Stimulated activated memory B cell treated with anti-CD40 and anti-IgM and Interleukin-4, amounts not matched to agents 10 μg/mL and 1 μg/mL and 100 μg/mL, for 72 hours (primary cell): ENCODE data around the gene VPS35L.

ENCODE experiments used
- ATAC-seq: fragments of 150-1000 bp; cut with Tn5 transposase; 2 replicates; pipeline ENCODE4 v1.10.0; 2021
- H3K27ac Mint-ChIP-seq: one replicate; pipeline ENCODE4 v1.8.0; 2022; ENCODE audit warnings: mild to moderate bottlenecking, mixed read lengths
- H3K27me3 Mint-ChIP-seq: one replicate; pipeline ENCODE4 v1.8.0; 2022; ENCODE audit warnings: mixed read lengths
- H3K36me3 Mint-ChIP-seq: one replicate; pipeline ENCODE4 v1.8.0; 2022; ENCODE audit warnings: mixed read lengths
- H3K4me1 Mint-ChIP-seq: one replicate; pipeline ENCODE4 v1.8.0; 2022; ENCODE audit warnings: mixed read lengths
- H3K4me3 Mint-ChIP-seq: one replicate; pipeline ENCODE4 v1.8.0; 2022; ENCODE audit warnings: mild to moderate bottlenecking, moderate library complexity, mixed read lengths
- H3K9me3 Mint-ChIP-seq: one replicate; pipeline ENCODE4 v1.8.0; 2022; ENCODE audit warnings: mixed read lengths

Gene VPS35L

DNA sequence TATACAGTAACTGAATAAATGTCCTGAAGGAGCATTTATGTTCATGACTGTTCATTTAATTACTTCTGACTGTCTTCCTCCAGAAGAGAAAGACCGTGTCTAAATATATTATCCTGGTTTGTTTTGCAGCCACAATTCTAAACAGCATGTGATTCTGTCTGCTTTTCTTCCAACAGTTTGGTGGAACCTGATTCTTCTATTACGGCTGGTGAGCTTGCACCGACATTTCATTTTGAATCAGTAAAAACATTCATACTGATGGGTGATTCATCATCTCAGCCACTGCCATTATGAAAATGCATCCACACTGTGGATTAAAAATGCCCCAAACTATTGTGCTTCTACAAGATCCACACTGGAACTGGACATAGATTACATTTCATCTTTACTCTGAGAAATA is 145.6 kb downstream of the VPS35L start:
- ATAC-seq: no peak
- Mint-ChIP-seq H3K27me3 (no peaks in the 10 kb centered on the region), H3K9me3 (no peaks in the 10 kb centered on the region), H3K36me3 (peaks cover 79% of the 10 kb centered on the region), H3K27ac (no peak overlapping the region), H3K4me1 (peaks cover 9% of the 10 kb centered on the region), H3K4me3 (no peak overlapping the region)

DNA sequence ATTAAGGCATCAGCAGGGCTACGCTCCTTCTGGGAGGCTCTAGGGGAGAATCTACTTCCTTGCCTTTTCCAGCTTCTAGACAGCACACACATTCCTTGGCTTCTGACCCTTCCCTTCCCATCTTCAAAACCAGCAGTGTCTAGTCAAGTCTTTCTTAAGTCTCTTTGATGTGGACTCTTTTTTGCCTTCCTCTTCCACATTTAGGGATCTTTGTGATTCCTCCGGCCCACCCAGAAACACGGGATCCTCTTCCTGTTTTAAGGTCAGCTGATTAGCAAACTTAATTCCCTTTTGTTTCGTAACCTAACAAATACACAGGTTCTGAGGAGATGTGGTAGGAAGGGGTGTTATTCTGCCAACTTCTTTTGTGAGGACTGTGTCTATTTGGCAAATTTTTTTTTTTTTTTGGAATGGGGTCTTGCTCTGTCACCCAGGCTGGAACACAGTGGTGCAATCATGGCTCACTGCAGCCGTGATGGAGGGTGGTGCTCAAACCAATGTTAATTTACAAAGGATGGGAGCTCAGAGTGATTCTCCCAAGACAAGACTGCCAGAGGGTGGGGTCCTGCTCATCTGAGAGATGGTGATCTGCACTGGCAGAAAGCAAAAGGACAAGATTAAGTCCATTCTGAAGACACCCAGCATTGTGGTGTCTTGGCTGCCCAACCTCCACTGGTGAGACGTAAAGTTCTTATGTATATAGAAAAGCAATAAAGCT is 147.8 kb downstream of the VPS35L start:
- no peak for ATAC-seq
- Mint-ChIP-seq H3K27me3 (no peaks in the 10 kb centered on the region), H3K4me3 (no peak overlapping the region), H3K27ac (no peak overlapping the region), H3K4me1 (peaks cover 5% of the 10 kb centered on the region), H3K9me3 (no peaks in the 10 kb centered on the region), H3K36me3 (peaks cover 77% of the 10 kb centered on the region)

DNA sequence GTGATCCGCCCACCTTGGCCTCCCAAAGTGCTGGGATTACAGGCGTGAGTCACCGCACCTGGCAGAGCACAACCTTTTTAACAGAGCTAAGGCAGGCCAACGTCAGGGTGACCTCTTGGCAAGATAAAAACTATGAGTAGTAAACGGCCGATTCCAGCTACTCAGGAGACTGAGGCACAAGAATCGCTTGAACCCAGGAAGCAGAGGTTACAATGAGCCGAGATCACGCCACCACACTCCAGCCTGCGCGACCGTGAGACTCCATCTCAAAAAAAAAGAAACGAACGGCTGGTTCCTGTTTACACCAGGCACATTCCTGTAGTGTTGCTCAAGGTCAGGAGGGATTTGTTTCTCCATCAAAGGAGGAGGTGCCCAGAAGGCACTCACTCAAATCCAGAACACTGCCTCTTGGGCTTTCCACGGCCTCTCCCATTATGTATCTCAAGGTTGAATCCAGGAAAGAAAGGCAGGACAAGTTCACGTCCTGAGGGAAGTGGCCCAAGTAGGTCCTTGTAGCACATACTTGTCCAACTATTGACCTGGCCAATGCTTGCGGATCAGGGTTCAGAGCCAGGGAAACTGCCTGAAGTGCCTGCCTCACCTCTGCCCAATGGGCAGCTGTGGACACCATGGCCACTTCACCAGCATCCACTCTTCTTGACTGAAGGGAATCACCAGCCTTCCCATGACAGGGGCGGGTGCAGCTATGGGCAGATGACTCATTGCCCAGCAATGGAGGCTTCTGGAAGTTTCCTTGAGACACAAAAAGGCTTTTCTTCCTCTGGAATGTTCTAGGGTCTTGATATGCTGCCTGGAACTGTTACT is 149.0 kb downstream of the VPS35L start:
- no peaks in the 10 kb centered on the region for H3K27me3 Mint-ChIP-seq
- no peaks in the 10 kb centered on the region for H3K9me3 Mint-ChIP-seq
- H3K36me3 Mint-ChIP-seq: peaks cover 71% of the 10 kb centered on the region
- no peak for ATAC-seq
- H3K4me3 Mint-ChIP-seq: no peak overlapping the region
- no peak overlapping the region for H3K27ac Mint-ChIP-seq
- no peaks in the 10 kb centered on the region for H3K4me1 Mint-ChIP-seq

DNA sequence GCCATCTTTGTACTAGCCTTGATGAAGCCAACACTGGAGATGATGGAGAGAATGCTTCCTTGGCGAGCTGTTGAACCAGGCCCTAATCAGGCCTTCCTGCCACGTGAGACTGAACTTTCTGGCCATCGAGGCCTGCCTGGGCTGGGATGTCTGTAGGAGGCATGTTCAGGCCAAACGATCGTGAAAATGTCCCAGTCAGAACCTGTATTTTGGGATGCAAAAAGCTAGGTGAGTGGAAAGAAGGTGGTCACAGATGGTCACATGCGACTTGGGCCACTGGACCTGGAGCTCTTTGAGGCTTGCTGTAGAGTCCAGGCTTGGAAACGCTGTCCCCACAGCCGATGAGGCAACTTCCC is 149.6 kb downstream of the VPS35L start:
- H3K4me1 Mint-ChIP-seq: no peaks in the 10 kb centered on the region
- no peak for ATAC-seq
- H3K36me3 Mint-ChIP-seq: peaks cover 71% of the 10 kb centered on the region
- no peak overlapping the region for H3K4me3 Mint-ChIP-seq
- H3K9me3 Mint-ChIP-seq: no peaks in the 10 kb centered on the region
- no peaks in the 10 kb centered on the region for H3K27me3 Mint-ChIP-seq
- H3K27ac Mint-ChIP-seq: no peak overlapping the region

DNA sequence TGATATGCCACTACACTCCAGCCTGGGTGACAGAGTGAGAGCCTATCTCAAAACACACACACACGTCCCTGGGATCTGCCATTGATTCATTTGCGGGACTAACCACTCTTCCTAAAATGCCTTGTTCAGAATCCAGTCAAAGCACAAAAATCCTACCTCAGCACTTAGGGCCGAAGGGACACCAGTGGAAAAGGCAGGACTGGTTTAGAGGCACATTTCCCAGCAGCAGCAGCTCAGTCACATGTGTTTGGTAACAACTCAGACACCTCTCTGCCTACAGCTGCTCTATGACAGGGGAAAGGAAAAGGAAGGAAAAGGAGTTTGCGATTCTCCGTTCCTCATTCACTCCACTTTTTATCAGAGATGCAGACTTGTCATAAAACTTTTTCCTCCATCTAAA is 150.3 kb downstream of the VPS35L start:
- no peaks in the 10 kb centered on the region for H3K4me1 Mint-ChIP-seq
- H3K27me3 Mint-ChIP-seq: no peaks in the 10 kb centered on the region
- H3K36me3 Mint-ChIP-seq: peaks cover 64% of the 10 kb centered on the region
- ATAC-seq: no peak
- H3K27ac Mint-ChIP-seq: no peak overlapping the region
- no peaks in the 10 kb centered on the region for H3K9me3 Mint-ChIP-seq
- no peak overlapping the region for H3K4me3 Mint-ChIP-seq

DNA sequence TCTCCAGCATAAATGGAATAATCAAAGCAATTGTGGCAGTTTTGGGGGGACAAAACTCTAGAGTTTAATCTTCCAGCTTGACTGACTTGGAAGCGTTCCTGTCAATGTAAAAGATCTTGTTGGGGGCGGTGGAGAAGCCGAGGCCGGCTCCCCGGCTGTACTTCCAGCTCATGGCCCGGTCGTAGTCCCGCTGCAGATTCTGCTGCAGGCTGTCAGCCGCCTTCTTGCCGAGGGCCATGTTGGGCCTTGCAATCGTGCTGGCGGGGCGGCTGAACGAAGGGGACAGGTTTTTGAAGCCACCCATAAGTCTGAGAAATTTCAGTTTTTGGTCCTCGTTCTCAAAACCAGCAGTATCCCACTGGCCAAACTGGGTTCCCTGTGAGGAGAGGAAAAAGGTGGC is 151.3 kb downstream of the VPS35L start:
- no peak for ATAC-seq
- H3K9me3 Mint-ChIP-seq: no peaks in the 10 kb centered on the region
- H3K36me3 Mint-ChIP-seq: peaks cover 69% of the 10 kb centered on the region
- no peak overlapping the region for H3K4me3 Mint-ChIP-seq
- H3K27ac Mint-ChIP-seq: no peak overlapping the region
- H3K27me3 Mint-ChIP-seq: no peaks in the 10 kb centered on the region
- H3K4me1 Mint-ChIP-seq: peaks cover 5% of the 10 kb centered on the region

DNA sequence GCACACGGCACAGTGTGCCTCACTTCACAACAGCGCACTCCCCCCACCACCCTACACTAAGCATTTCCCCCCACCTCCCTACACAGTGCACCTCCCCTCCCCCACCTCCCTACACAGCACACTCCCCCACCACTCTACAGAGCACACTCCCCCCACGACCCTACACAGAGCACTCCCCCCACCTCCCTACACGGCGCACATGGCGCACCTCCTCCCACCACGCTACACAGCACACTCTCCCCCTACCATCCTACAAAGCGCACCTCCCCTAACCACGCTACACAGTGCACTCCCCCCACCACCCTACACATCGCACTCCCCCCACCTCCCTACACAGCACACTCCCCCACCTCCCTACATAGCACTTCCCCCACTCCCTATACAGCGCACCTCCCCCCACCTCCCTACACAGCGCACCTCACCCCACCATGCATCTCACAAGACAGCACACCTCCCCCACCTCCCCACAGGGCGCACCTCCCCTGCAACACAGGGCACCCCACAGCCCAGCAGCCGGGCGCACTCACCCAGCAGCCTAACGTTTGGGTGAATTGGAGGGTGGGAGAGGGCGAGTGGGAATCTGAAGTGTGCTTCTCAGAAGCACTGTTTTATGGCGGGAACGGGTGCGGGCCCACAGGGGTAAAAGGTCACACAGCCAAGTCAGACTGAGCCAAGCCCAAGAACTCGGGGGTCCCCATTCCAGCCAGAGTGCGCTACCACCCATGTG is 152.2 kb downstream of the VPS35L start:
- no peak overlapping the region for H3K27ac Mint-ChIP-seq
- peaks cover 66% of the 10 kb centered on the region for H3K36me3 Mint-ChIP-seq
- H3K9me3 Mint-ChIP-seq: no peaks in the 10 kb centered on the region
- no peak overlapping the region for H3K4me3 Mint-ChIP-seq
- H3K4me1 Mint-ChIP-seq: peaks cover 7% of the 10 kb centered on the region
- H3K27me3 Mint-ChIP-seq: no peaks in the 10 kb centered on the region
- ATAC-seq: peak; percentile 60

DNA sequence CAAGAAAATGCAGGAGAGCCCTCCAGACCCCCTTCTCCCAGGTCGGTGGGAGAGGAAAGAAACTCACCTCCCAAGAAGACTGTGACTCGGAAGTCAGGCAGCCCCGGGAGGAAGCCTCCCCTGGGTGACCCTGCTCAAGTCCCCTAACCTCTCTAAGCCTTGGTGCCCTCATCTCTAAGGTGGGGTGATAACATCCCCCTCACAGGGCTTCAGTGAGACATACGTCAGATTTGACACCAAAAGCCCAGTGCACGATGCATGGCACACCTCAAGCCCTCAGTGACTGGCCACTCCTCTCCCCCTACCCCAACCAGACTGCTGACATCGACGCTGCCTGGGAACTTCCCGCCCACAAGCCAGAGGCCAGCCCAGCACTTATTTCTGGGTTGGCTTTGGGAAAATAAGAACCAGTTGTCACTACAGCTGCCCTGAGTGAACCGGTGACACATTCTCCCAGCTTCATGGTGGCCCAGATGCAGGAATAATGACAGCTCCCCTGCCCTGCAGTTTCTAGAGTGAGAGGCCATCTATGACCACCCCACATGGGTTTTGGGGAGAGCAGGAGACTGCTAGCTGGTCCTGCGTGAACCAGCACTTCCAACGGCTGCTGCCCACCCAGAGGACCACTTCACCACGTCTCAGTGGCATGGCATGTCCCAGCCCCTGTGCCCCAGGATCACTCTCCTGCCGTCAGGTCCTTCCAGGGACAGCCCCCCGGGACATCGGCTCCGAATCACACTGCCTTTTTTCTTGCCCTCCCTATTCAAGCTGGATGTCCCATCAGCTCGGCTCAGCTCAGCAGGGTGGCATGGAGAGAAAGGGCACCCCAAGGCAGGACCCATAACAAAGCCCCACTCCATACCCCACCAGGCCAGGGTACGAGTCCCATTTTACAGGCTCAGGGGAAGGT is 153.0 kb downstream of the VPS35L start:
- no peak for ATAC-seq
- Mint-ChIP-seq H3K36me3 (peaks cover 58% of the 10 kb centered on the region), H3K27ac (no peak overlapping the region), H3K4me1 (peaks cover 7% of the 10 kb centered on the region), H3K4me3 (no peak overlapping the region), H3K9me3 (no peaks in the 10 kb centered on the region), H3K27me3 (no peaks in the 10 kb centered on the region)

DNA sequence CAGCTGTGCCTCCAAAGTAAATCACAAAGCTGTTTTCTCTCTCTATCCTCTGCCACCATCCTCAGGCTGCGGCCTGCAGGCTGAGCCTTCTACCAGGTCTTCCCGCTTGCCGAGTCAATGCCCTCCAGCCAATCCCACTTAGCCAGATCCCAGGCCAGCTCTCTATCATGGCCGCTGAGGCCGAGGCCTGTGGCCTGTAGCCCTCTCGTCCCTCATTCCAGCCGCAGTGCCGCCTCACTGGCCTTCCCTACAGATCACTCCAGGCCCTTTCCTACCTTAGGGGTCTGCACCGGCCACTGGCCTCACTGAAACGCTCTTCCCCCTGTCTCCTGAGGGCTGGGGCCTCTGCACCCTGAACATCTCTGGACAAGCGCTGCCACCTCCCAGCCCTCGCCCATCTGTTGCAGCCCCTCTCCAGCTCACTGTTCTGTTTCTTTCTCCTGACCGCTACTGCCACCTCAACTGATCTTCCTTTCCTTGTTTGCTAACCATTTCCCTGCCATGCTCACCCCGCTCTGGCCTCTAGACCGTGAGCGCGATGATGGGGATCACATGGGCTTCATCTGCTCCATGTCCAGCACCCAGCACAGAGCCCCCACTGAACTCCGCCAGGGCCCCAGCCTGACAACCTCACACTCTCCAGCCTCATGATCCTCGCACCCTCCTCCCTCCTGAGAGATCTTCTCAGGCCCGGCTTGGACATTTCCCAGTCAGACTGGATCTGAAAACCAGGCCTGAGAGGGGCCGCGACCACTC is 154.1 kb downstream of the VPS35L start:
- Mint-ChIP-seq H3K4me1 (peaks cover 15% of the 10 kb centered on the region), H3K9me3 (no peaks in the 10 kb centered on the region), H3K4me3 (no peak overlapping the region), H3K36me3 (peaks cover 57% of the 10 kb centered on the region), H3K27me3 (no peaks in the 10 kb centered on the region), H3K27ac (no peak overlapping the region)
- ATAC-seq: no peak

DNA sequence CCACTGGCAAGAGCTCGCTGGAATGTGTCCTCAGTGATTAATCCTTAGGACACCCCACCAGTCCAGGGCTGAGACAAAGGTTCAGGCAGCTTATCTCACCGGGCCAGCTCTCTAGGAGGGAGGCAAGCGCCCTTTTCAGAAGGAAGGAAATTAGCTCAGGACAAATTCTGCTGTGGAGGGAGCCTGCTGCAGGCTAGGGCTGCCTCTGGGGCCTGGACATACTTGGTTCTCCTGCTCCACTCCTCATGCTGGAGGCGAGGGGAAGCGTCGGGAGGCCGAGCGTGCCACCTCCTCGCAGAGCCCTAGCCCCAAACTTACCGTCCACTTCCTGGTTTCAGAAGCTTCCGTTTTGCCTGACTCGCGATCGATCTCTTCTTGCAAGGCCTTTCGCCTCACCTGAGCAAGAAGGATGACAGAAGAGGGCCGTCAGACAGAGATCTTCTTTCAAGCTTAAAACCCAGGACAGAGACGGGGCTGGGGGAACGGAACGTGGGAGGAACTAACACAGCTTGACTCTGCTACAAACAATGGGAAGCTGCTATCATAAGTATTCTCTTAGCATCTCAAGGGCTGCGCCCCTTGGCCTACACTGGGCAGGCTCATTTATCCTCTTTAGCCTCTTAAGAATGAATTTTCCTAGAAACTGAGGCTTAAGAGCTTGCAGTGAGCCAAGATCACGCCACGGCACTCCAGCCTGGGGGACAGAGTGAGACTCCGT is 154.8 kb downstream of the VPS35L start:
- Mint-ChIP-seq H3K36me3 (peaks cover 53% of the 10 kb centered on the region), H3K9me3 (no peaks in the 10 kb centered on the region), H3K4me3 (no peak overlapping the region), H3K4me1 (peaks cover 20% of the 10 kb centered on the region), H3K27ac (no peak overlapping the region), H3K27me3 (no peaks in the 10 kb centered on the region)
- ATAC-seq: no peak

DNA sequence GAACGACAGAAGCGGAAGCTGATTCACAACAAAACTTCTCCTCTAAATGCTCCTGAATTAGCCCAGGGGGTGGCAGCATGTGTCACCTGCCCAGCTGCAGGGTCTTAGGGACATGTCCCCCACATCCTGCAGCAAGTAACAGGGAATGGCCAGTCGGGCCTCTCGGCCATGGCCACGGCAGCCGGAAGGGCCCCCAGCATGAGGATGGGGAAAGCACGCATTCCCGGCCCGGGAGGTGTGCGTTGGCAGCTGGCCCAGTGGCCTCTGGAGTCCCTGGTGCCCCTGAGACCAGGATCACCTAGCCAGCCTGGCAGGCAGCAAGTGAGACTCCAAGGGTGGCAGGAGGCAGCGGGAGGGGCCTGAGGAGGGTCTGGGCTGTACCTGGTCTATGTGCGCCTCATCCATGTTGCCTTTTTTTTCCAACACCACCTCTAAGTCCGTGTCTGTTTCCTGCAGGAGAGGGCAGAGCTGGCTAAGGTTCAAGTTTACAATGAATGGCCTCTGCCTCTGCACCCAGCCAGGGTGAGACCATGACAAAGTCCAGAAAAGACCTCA is 155.6 kb downstream of the VPS35L start:
- Mint-ChIP-seq H3K27ac (no peak overlapping the region), H3K36me3 (peaks cover 50% of the 10 kb centered on the region), H3K27me3 (no peaks in the 10 kb centered on the region), H3K4me3 (no peak overlapping the region), H3K9me3 (no peaks in the 10 kb centered on the region), H3K4me1 (peaks cover 27% of the 10 kb centered on the region)
- no peak for ATAC-seq

DNA sequence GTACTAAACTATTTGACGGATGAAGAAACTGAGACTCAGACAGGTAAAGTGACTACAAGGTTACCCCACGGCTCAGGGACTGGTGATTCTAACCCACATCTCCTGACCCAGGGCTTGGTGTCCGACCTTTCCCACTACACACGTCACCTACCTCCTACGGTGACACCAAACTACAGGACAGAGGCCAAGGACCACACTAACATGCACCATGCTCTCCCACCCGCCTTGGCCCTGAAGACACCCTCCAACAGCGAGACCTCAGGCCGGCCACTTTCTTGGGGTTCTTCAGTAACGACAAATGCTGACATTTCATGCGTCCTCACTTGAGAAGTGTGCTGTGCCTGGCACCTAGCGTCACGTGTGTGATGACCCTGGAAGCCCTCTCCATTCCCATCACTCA is 156.1 kb downstream of the VPS35L start:
- Mint-ChIP-seq H3K4me1 (peaks cover 32% of the 10 kb centered on the region), H3K27ac (no peak overlapping the region), H3K4me3 (no peak overlapping the region), H3K36me3 (peaks cover 49% of the 10 kb centered on the region), H3K9me3 (no peaks in the 10 kb centered on the region), H3K27me3 (no peaks in the 10 kb centered on the region)
- ATAC-seq: no peak

DNA sequence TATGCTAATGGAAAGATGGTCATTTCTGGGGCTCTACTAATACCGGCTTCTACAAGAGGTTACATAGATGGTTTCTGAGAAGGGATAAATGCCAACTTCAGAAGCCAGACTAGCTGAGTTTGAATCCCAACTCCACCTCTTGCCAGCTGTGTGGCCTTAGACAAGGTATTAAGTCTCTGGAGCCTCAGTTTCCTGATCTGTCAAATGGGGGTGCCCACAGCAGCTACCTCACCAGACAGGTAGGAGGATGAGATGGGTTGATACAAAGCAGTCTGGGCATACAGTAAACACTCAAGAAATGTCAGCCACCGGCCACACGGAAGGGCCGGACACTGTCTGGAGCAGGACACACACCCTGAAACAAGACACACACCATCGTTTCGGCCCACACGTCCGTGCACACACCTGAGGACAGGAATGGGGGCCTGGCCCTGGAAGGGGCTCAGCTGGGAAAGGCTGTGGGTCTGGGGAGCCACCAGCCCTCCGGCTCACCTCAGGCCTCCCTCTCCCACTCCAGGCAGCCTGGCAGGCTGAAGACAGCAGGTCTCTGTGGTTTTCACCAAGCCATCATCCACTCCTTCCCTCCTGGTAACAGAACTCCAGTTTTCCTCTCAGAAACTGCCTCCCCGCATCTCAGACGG is 157.0 kb downstream of the VPS35L start:
- no peak for ATAC-seq
- Mint-ChIP-seq H3K4me1 (peaks cover 41% of the 10 kb centered on the region), H3K27ac (no peak overlapping the region), H3K36me3 (peaks cover 41% of the 10 kb centered on the region), H3K9me3 (no peaks in the 10 kb centered on the region), H3K4me3 (no peak overlapping the region), H3K27me3 (no peaks in the 10 kb centered on the region)
